ENCODE data around the gene KSR2. TPM values are rescaled to one million over a fixed set of nuclear protein-coding genes. Genes with fewer than 3 reads are reported as not detected.

KSR2 gene
- total and polyA plus RNA-seq, 4 donors: 0.09 to 1.8 (median 0.37) TPM

DNA sequence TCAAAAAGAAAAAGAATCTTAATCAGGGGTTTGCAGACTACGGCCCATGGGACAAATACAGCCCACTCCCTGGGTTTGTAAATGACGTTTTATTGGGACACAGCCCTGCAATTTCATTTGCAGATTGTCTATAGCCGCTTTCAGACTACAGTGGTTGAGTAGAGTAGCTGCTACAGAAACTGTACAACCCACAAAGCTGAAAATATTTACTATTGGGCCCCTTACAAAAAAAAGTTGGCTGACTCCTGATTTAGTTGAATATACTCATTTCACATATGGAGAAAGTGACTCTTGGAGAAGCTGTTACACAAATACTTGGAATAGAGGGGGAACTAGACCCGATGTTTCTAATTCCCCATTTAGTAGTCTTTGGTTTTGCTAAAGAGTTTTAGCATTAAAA, 444.8 kb downstream of the KSR2 start:
- 79 to 81% methylated on average over 4 of the region's 4 CpGs for WGBS, 2 donors
- Histone ChIP-seq H3K36me3 (ENCODE audit: control insufficient read depth in 4 of 4, insufficient read depth in 4 of 4, low read length in 4 of 4) (no peaks in the 10 kb centered on the region), H3K27me3 (ENCODE audit: control insufficient read depth in 3 of 3, insufficient read depth in 3 of 3, low read length in 2 of 3) (peaks cover 0 to 3% (median 0%) of the 10 kb centered on the region in 3 donors), H3K27ac (ENCODE audit: low read depth in 1 of 2, low read length in 1 of 2) (no peak overlapping the region), H3K4me3 (no peak overlapping the region), H3K9ac (ENCODE audit: insufficient read depth in 1 of 2, low read length in 2 of 2) (no peak overlapping the region), H3K4me1 (ENCODE audit: control insufficient read depth in 5 of 5, insufficient read depth in 5 of 5, low read length in 5 of 5) (no peaks in the 10 kb centered on the region), H3K9me3 (ENCODE audit: control insufficient read depth in 4 of 4, insufficient read depth in 3 of 4, low read length in 3 of 4) (peaks cover 0 to 5% (median 0%) of the 10 kb centered on the region in 4 donors)
- ATAC-seq (ENCODE audit: insufficient read depth, low FRiP score) (no peak), DNase-seq (no peak)
- TF ChIP-seq, protein P1, sequence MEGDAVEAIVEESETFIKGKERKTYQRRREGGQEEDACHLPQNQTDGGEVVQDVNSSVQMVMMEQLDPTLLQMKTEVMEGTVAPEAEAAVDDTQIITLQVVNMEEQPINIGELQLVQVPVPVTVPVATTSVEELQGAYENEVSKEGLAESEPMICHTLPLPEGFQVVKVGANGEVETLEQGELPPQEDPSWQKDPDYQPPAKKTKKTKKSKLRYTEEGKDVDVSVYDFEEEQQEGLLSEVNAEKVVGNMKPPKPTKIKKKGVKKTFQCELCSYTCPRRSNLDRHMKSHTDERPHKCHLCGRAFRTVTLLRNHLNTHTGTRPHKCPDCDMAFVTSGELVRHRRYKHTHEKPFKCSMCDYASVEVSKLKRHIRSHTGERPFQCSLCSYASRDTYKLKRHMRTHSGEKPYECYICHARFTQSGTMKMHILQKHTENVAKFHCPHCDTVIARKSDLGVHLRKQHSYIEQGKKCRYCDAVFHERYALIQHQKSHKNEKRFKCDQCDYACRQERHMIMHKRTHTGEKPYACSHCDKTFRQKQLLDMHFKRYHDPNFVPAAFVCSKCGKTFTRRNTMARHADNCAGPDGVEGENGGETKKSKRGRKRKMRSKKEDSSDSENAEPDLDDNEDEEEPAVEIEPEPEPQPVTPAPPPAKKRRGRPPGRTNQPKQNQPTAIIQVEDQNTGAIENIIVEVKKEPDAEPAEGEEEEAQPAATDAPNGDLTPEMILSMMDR (IDR thresholded peaks at IDR 0.05; ENCODE audit: control extremely low read depth, extremely low read depth): no peak

DNA sequence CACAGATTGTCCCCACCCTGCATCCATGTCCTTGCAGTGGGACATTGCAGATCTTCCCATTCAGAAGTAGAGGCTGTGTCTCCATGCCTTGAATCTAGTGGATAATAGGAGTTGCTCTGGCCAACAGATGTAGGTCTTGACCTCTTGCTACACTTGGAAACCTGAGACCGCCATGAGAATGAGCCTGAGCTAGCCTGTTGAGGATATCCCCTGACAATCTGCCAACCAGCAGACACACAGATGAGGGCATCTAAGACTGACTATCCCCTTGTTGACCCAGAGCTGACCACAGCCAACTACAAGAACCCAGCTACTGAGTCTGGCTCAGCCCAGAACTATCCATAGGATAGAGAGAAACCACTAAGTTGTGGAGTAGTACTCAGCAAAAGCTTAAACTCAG, 446.2 kb downstream of the KSR2 start:
- ATAC-seq (ENCODE audit: insufficient read depth, low FRiP score) (no peak), DNase-seq (no peak)
- no peak overlapping the region for H3K27ac ChIP-seq (ENCODE audit: low read depth in 1 of 2, low read length in 1 of 2)
- no peaks in the 10 kb centered on the region for H3K36me3 ChIP-seq (ENCODE audit: control insufficient read depth in 4 of 4, insufficient read depth in 4 of 4, low read length in 4 of 4)
- no peaks in the 10 kb centered on the region for H3K9me3 ChIP-seq (ENCODE audit: control insufficient read depth in 4 of 4, insufficient read depth in 3 of 4, low read length in 3 of 4)
- TF ChIP-seq, protein P1 (IDR thresholded peaks at IDR 0.05; ENCODE audit: control extremely low read depth, extremely low read depth): no peak
- WGBS, 2 donors: 82 to 91% methylated on average over 1 of the region's 1 CpG
- no peak overlapping the region for H3K9ac ChIP-seq (ENCODE audit: insufficient read depth in 1 of 2, low read length in 2 of 2)
- H3K4me3 ChIP-seq: no peak overlapping the region
- H3K4me1 ChIP-seq (ENCODE audit: control insufficient read depth in 5 of 5, insufficient read depth in 5 of 5, low read length in 5 of 5): no peaks in the 10 kb centered on the region
- H3K27me3 ChIP-seq (ENCODE audit: control insufficient read depth in 3 of 3, insufficient read depth in 3 of 3, low read length in 2 of 3): peaks cover 0 to 3% (median 0%) of the 10 kb centered on the region in 3 donors

DNA sequence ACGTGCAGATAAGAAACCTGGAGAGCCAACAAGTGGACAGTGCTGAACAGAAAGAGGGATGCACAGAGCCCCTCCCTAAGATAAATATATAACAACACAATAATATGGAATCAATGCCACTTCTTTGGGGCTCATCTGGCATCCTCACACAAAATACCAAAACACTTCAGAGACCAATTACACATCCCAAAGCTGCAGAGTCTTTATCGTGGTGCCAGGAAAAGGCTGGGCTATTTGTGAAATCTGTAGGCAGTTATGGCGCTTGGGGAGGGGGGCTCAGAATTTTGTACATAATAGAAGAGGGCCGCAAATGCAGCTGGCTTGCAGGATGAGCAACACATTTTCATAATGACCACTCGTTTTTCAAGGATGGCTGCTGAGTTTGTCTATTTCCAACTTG, 446.9 kb downstream of the KSR2 start:
- Histone ChIP-seq H3K36me3 (ENCODE audit: control insufficient read depth in 4 of 4, insufficient read depth in 4 of 4, low read length in 4 of 4) (no peaks in the 10 kb centered on the region), H3K27me3 (ENCODE audit: control insufficient read depth in 3 of 3, insufficient read depth in 3 of 3, low read length in 2 of 3) (peaks cover 0 to 2% (median 0%) of the 10 kb centered on the region in 3 donors), H3K4me1 (ENCODE audit: control insufficient read depth in 5 of 5, insufficient read depth in 5 of 5, low read length in 5 of 5) (no peaks in the 10 kb centered on the region), H3K9me3 (ENCODE audit: control insufficient read depth in 4 of 4, insufficient read depth in 3 of 4, low read length in 3 of 4) (no peaks in the 10 kb centered on the region), H3K27ac (ENCODE audit: low read depth in 1 of 2, low read length in 1 of 2) (no peak overlapping the region), H3K4me3 (no peak overlapping the region), H3K9ac (ENCODE audit: insufficient read depth in 1 of 2, low read length in 2 of 2) (no peak overlapping the region)
- TF ChIP-seq, protein P1 (IDR thresholded peaks at IDR 0.05; ENCODE audit: control extremely low read depth, extremely low read depth): no peak
- WGBS, 2 donors: 44 to 63% methylated on average over 5 of the region's 5 CpGs
- ATAC-seq (ENCODE audit: insufficient read depth, low FRiP score) (no peak), DNase-seq (no peak)

DNA sequence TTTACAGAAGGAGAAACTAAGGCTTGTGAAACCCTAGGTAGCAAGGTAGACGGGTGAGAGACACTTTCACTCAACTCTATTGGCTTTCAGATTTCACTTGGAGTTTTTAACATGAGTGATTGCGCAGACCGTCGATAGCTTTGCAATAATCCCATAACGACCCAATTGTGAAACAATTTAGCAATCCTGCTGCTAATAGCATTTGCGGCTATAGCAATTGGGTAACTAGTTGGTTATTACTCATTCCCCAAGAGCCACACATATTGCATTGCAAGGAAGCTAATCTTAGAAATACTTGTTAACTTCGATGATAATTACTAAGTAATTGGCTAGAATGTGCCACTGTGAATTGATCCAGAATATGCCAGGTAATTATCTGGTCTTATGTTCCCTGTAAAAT, 447.4 kb downstream of the KSR2 start:
- TF ChIP-seq, protein P1 (IDR thresholded peaks at IDR 0.05; ENCODE audit: control extremely low read depth, extremely low read depth): no peak
- Histone ChIP-seq H3K36me3 (ENCODE audit: control insufficient read depth in 4 of 4, insufficient read depth in 4 of 4, low read length in 4 of 4) (no peaks in the 10 kb centered on the region), H3K4me3 (no peak overlapping the region), H3K27ac (ENCODE audit: low read depth in 1 of 2, low read length in 1 of 2) (no peak overlapping the region), H3K27me3 (ENCODE audit: control insufficient read depth in 3 of 3, insufficient read depth in 3 of 3, low read length in 2 of 3) (no peaks in the 10 kb centered on the region), H3K4me1 (ENCODE audit: control insufficient read depth in 5 of 5, insufficient read depth in 5 of 5, low read length in 5 of 5) (no peaks in the 10 kb centered on the region), H3K9ac (ENCODE audit: insufficient read depth in 1 of 2, low read length in 2 of 2) (no peak overlapping the region), H3K9me3 (ENCODE audit: control insufficient read depth in 4 of 4, insufficient read depth in 3 of 4, low read length in 3 of 4) (no peaks in the 10 kb centered on the region)
- DNase-seq (no peak), ATAC-seq (ENCODE audit: insufficient read depth, low FRiP score) (no peak)
- WGBS, 2 donors: 30 to 50% methylated on average over 7 of the region's 7 CpGs
